Right ventricle myocardium inferior (tissue), 1 donor: Measurements from ENCODE around the gene MMP25. TPM values are rescaled to one million over a fixed set of nuclear protein-coding genes. Genes with fewer than 3 reads are reported as not detected.

ENCODE experiments used
- ATAC-seq: fragments of 200-7000 bp; cut with Tn5 transposase; one replicate; pipeline ENCODE4 v1.9.1; 2020; ENCODE audit warnings: mild to moderate bottlenecking, moderate library complexity
- DNase-seq: peaks from one replicate; pipeline ENCODE4 v3.0.0; 2021; ENCODE audit errors: missing footprints
- intact Hi-C: fragments of 100-400 bp; cut with DNase I; formaldehyde crosslinking; loops from one replicate; pipeline ENCODE4 v1.11.0; 2022
- long read RNA-seq: library from polyadenylated mRNA; unstranded; transcript quantifications from one replicate; pipeline ENCODE4 v2.0.0, GENCODE V29; 2021
- total RNA-seq: library from RNA; stranded (reverse); fragmentation: NEBNext Ultra II Directional; extraction: Animal tissue kit (Norgen Biotek cat#: 25700); gene quantifications from one replicate; pipeline ENCODE4 v1.2.1, GENCODE V29; 2021
- donor health status: DM: no; HTN: yes; CAD: no; lungs with severe emphysema.

MMP25 gene
- total RNA-seq: 1.7 TPM
- long read RNA-seq: 0 reads

DNA sequence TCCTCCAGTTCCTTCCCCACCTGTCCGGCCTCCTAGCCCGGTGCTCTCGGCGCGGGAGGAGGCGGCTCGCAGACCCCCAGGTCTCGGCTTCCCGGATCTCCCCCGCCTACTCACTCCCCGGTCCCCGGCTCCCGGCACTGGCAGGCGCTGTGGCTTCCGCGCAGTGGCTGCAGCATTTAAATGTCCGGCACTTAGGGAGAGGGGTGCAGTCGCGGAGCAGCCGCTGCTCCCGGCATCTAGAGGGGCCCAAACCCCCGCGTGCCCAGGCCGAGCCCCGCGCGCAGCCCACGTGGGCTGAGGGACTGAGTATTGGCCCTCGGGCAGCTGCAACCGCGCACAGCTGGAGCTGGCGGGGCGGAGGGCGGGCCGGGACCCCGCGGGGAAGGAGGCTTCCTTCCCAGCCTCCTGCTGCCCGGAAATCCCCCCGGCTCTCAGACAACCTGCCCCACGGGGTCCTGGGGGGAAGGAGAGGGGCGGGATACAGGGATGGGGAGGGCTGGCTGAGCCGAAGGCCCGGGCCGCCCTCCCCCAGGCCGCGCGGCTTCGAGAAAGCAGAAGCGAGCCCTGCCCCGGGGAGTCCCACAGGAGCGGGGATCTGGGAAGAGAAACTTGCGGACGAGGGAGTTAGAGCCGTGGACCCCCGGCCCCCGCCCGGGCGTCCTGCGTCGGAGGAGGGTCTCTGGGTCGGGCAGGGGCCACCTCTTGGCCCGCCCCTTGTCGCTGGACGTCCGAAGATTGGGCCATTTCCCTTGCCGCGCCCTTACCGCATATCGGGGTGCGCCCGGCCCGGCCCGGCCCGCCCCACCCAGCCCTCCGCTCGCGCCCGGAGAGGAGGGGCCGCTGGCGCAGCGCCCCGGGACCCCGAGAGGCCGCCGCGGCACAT, at the start of gene MMP25:
MMP25 (plus strand) TSS at position 804 of the 883 bp plus-strand sequence. CDS start 357 bp downstream, outside the sequence.
- ATAC-seq (peak; percentile 59), DNase-seq (peak; percentile 87)
- intact Hi-C loops: no loop called here

- DNase-seq (no peak), ATAC-seq (no peak)
- intact Hi-C loops: no loop called here
These were observed 46.4 kb upstream of the MMP25 start for GRCh38 chr16:2999929-3000328.

GRCh38 chr16:3000540-3000939, 45.8 kb upstream of the MMP25 start:
- DNase-seq: no peak
- intact Hi-C loops: no loop called here
- no peak for ATAC-seq

- intact Hi-C loops: no loop called here
These were observed 45.0 kb upstream of the MMP25 start for GRCh38 chr16:3001316-3001715.

GRCh38 chr16:3003582-3004270, 42.6 kb upstream of the MMP25 start:
- ATAC-seq (peak; percentile 98), DNase-seq (peak; percentile 98)
- intact Hi-C loops: no loop called here

More at GRCh38 chr16:3001316-3001715, 45.0 kb upstream of the MMP25 start:
- ATAC-seq: no peak
- no peak for DNase-seq

DNA sequence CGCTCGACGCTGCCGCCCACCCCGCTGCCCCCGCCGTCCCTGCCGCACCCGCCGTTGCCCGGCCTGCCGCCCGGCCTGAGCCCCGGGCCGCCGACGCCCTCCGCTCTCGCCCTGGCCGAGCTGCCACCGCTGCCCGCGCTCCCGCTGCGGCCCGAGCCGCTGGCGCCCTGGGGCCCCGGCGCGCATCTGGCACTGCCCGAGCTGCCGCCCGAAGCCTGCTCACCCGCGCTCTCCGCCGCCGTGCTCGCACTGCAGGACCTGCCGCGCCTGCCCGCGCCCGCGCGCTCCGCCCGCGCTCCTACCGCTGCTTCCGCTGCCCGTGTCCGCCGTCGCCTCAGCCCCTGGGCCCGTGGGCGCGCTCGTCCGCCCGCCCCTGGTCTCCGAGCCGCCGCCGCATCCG, 42.0 kb upstream of the MMP25 start:
- DNase-seq (no peak), ATAC-seq (no peak)
- intact Hi-C loops: no loop called here

DNA sequence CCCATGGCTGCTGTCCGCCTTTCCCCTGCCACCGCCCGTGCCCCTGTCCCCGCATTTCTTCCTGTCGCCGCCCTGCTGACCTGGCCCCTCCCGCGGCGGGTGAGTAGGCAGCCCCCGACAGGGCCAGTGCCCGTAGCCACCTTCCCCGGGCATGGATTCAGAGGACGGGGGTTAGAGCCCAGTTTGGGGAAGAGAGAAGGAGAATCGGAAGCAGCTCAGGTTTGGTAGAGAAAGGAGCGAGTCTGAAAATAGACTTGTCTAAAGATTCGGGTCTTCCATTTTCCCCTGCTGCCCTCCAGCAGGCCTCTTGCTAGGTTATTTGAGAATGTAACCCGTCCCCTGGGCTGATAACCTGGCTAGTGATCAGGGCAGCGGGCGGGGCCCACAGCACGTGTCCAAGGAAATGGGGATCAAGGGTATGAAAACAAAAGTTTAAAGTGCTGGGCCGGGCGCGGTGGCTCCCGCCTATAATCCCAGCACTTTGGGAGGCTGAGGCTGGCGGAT, 41.5 kb upstream of the MMP25 start:
- intact Hi-C loops: no loop called here
- DNase-seq: no peak
- no peak for ATAC-seq

DNA sequence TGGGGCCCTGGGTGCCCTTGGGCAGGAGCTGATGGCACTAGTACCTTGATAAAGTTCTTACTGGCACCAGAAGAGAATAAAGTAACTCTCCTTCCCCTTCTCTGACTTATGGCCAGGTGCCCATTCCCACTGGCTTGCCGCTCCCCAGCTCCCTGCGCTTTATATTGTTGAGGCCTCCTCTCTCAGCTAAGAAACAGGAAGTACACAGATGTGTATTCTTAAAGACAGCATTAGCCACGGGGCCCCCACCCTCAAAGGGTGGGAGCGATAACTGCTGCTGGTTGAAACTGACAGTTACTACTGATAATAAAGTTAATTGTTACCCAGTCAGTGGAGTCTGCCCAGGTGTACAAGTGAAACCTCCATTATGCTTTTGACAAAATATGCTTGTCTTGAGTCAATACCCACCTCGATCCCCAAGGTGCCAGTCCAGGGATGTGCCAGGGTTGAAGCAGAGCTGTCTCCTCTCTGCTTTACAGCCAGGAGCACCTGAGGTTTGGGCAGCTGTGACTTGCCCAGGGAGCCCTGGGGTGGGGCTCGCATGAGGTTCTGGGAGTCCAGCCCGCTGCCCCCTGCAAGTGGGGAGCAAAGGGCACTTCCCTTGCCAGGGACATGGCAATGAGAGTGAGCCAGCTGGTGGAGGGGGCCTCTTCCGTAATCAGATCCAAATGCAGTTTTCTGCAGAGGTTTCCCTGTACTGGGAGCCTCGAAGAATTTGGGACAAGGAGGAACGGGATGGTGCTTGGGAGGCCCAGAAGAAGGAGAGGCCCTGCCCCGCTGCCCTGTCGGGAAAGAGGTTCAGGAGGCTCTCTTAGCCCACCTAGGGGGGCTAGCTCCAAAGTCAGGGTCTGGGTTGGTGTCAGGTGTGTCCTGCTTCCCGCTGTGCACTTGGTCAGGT, 39.1 kb upstream of the MMP25 start:
- intact Hi-C loops: no loop called here
- no peak for DNase-seq
- no peak for ATAC-seq

- intact Hi-C loops: no loop called here
- ATAC-seq (no peak), DNase-seq (peak; percentile 81)
These were observed 38.2 kb upstream of the MMP25 start for GRCh38 chr16:3007957-3008689.

DNA sequence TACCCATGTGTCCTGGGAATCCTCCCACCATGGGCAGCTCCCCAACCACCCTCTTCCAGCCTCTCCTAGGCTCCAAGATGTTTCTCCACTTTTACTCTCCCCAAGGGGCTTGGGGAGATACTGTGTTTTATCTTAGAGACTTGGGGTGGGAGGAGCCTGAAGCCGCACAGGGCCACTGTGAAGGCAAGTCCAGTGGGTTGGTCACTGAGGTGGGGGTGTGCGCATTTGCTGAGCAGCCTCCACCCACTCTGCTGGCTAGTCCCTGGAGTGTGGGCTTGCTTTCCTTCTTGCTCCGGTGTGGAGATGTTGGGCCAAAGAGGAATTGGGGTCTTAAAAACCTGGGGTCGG, 37.7 kb upstream of the MMP25 start:
- ATAC-seq (no peak), DNase-seq (no peak)
- intact Hi-C loops: no loop called here

- ATAC-seq (no peak), DNase-seq (no peak)
- intact Hi-C loops: no loop called here
These were observed 36.6 kb upstream of the MMP25 start for GRCh38 chr16:3009568-3010390.

GRCh38 chr16:3010510-3010909, 35.9 kb upstream of the MMP25 start:
- DNase-seq (no peak), ATAC-seq (no peak)
- intact Hi-C loops: no loop called here

- ATAC-seq: no peak
- intact Hi-C loops: no loop called here
- no peak for DNase-seq
These were observed 34.1 kb upstream of the MMP25 start for GRCh38 chr16:3012246-3012645.

- no peak for DNase-seq
- ATAC-seq: no peak
- intact Hi-C loops: no loop called here
These were observed 33.4 kb upstream of the MMP25 start, which contains the start of gene CLDN9 for GRCh38 chr16:3012828-3013420. TSS of gene CLDN9 (plus strand) at chr16:3012923. CDS start at chr16:3013363, 440 bp downstream.

GRCh38 chr16:3013491-3013951, 32.8 kb upstream of the MMP25 start:
- intact Hi-C loops: no loop called here
- ATAC-seq (no peak), DNase-seq (no peak)

DNA sequence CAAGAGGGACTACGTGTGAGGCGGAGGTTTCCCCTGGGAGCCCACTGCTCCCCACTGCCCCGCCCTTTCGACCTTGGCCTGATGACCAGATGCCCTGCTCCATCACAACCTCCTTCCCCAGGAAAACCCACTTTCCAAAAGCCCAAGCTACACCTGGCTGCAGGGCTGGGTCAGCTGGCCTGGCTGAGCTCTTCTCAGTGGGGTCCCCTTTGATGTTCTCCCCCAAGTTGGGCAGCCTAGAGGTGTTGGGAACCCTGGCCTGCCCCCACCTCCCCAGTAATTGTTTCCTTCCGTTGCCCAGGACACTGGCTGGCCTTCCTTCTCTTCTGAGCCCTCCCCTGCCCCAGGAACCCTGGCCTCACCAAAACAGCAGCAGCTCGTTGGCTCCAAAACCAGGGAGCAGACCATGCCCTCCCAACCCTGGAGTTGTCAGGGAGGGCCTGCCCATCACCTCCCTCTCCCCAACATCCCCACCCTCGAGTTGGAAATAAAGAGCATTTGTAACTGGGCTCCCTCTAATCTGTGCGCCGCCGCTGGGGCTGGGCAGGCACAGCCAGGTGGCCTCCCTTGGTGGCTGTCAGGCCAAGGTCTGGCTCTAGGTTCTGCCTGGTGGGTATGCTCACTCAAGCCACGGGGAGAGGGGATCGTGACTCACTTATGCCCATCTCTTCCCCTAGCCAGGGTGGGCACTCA, 32.2 kb upstream of the MMP25 start:
- DNase-seq (no peak), ATAC-seq (no peak)
- intact Hi-C loops: no loop called here
